Measurements from ENCODE around the gene MVB12A. TPM values are rescaled to one million over a fixed set of nuclear protein-coding genes. Genes with fewer than 3 reads are reported as not detected.

Gene MVB12A
- total RNA-seq, 1 donor from 2014 or later: 45.3 TPM

DNA sequence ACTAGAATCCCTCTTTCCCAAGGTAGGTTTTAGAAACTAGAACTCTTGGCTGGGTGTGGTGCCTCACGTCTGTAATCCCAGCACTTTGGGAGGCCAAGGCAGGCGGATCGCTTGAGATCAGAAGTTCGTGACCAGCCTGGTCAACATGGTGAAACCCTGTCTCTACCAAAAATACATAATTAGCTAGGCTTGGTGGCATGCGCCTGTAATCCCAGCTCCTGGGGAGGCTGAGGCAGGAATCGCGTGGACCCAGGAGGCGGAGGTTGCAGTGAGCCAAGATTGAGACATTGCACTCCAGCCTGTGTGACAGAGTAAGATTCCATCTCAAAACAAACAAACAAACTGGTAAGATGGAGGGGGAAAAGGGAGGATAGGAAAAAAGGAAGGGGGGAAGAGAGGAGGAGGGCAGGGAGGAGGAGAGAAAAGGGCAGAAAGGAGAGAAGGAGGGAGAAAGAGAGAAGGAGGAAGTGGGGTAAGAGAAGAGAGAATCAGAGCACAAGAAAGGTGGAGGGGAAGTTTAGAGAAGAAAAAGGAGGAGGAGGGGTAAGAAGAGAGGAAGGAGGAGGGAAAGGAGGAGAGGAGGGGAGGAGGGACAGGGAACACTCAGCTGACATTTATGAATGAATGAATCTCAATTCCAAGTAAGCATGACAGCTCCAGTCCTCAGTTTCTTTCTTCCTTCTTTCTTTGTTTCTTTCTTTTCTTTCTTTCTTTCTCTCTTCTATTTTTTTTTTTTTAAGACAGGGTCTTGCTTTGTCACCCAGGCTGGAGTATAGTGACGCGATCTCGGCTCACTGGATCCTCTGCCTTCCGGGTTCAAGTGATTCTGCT, 47.8 kb downstream of the MVB12A start:
- Histone ChIP-seq H3K27ac (peak overlapping the region; percentile 84), H3K36me3 (no peaks in the 10 kb centered on the region), H3K9me3 (no peaks in the 10 kb centered on the region), H3K4me3 (no peak overlapping the region), H3K4me1 (peaks cover 36% of the 10 kb centered on the region), H3K27me3 (ENCODE audit: low read depth) (no peaks in the 10 kb centered on the region)
- DNase-seq (no peak), ATAC-seq (no peak)
- TF ChIP-seq, protein P1, sequence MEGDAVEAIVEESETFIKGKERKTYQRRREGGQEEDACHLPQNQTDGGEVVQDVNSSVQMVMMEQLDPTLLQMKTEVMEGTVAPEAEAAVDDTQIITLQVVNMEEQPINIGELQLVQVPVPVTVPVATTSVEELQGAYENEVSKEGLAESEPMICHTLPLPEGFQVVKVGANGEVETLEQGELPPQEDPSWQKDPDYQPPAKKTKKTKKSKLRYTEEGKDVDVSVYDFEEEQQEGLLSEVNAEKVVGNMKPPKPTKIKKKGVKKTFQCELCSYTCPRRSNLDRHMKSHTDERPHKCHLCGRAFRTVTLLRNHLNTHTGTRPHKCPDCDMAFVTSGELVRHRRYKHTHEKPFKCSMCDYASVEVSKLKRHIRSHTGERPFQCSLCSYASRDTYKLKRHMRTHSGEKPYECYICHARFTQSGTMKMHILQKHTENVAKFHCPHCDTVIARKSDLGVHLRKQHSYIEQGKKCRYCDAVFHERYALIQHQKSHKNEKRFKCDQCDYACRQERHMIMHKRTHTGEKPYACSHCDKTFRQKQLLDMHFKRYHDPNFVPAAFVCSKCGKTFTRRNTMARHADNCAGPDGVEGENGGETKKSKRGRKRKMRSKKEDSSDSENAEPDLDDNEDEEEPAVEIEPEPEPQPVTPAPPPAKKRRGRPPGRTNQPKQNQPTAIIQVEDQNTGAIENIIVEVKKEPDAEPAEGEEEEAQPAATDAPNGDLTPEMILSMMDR (IDR thresholded peaks at IDR 0.05): no peak
- intact Hi-C loops (cut with DNase I): no loop called here

DNA sequence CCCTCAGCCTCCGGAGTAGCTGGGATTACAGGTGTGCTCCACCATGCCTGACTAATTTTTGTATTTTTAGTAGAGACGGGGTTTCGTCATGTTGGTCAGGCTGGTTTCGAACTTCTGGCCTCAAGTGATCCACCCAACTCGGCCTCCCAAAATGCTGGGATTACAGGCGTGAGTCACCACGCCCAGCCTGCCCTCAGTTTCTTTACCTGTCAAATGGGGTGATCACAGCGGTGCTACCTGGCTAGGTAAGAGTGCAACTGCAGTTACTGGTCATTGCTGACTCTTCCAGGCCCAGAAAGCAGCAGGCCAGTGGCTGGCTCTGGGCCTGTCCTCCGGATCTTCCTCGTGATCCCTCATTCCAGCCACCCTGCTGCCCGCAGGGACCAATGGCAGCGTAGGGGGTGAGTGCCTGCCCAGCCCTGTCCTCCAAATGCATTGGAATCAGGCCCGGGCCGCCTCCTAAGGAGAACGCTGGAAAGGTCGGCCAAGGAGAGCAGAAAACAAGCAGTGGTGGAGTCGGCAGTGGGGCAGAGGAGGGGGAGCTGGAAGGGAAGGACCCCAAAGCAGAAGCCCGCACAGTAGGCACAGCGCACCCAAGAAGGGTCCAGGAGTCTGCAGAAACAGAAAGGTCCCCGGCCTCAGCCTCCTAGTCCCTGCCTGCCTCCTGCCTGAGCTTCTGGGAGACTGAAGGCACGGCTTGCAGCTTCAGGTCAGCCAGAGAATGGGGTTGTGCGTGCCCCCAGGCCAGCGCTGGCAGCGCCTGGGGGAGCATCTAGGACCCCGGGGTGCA, 48.6 kb downstream of the MVB12A start:
- H3K27me3 ChIP-seq (ENCODE audit: low read depth): no peaks in the 10 kb centered on the region
- TF ChIP-seq, protein P1 (IDR thresholded peaks at IDR 0.05): no peak
- no peaks in the 10 kb centered on the region for H3K36me3 ChIP-seq
- DNase-seq (peak; percentile 78), ATAC-seq (peak; percentile 10 to 11)
- peak overlapping the region; percentile 79 for H3K4me3 ChIP-seq
- H3K4me1 ChIP-seq: peaks cover 36% of the 10 kb centered on the region
- peak overlapping the region; percentile 84 for H3K27ac ChIP-seq
- intact Hi-C loops (cut with DNase I): no loop called here
- no peaks in the 10 kb centered on the region for H3K9me3 ChIP-seq

DNA sequence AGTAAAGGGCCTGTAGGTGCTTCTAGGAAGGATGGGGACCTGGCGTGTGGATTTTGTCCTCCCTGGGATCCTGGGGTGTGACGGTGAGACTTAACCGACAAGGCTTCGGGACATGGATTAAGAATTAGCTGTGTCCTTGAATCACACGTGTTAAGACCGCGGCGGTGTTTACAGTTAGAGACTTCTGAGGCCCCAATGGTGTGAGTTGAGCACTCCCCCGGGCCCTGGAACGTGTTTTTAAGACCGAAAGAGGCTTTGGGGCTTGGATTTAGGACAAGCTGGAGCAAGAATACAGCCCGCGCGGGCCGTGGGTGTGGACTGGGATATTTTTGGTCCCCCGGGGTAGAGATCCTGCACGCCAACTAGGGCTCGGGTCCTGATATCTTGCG, 49.2 kb downstream of the MVB12A start:
- Histone ChIP-seq H3K27me3 (ENCODE audit: low read depth) (no peaks in the 10 kb centered on the region), H3K9me3 (no peaks in the 10 kb centered on the region), H3K36me3 (no peaks in the 10 kb centered on the region), H3K4me1 (peaks cover 36% of the 10 kb centered on the region), H3K27ac (peak overlapping the region; percentile 84), H3K4me3 (peak overlapping the region; percentile 79)
- ATAC-seq (peak in 1 of 2 donors; percentile 0), DNase-seq (no peak)
- intact Hi-C loops (cut with DNase I): no loop called here
- TF ChIP-seq, protein P1 (IDR thresholded peaks at IDR 0.05): no peak

DNA sequence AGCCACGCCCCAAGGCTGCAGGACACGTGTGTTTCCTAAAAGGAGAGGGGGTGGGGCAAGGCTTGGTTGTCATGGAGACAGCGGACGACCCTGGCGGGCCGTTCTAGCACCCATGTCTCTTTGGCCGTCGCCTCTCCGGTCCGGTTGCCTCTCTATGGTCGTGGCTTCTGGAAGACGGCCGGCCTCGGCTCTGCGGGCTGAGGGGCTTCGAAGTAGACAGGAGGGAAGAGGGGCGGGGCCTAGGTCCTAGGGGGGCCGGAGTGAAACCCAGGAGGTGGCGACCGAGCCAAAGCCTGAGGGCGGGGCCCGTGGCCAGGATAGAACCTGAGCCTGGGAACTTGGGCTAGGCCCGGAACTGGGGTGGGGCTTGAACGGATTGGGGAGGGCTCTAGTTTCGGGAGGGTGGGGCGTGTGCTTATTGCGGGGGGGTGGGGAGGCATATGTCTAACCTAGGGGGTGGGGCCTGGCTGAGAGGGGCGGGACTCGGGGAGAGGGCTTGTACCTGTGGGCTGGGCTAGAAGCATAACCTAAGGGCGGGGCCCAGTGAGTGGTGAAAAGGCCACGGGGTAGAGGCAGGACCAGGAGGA, 49.7 kb downstream of the MVB12A start:
- Histone ChIP-seq H3K36me3 (no peaks in the 10 kb centered on the region), H3K9me3 (no peaks in the 10 kb centered on the region), H3K27me3 (ENCODE audit: low read depth) (no peaks in the 10 kb centered on the region), H3K4me3 (peak overlapping the region; percentile 79), H3K27ac (peak overlapping the region; percentile 84), H3K4me1 (peaks cover 36% of the 10 kb centered on the region)
- TF ChIP-seq, protein P1 (IDR thresholded peaks at IDR 0.05): no peak
- ATAC-seq (peak; percentile 89 to 92), DNase-seq (peak; percentile 98)
- intact Hi-C loops (cut with DNase I): no loop called here

DNA sequence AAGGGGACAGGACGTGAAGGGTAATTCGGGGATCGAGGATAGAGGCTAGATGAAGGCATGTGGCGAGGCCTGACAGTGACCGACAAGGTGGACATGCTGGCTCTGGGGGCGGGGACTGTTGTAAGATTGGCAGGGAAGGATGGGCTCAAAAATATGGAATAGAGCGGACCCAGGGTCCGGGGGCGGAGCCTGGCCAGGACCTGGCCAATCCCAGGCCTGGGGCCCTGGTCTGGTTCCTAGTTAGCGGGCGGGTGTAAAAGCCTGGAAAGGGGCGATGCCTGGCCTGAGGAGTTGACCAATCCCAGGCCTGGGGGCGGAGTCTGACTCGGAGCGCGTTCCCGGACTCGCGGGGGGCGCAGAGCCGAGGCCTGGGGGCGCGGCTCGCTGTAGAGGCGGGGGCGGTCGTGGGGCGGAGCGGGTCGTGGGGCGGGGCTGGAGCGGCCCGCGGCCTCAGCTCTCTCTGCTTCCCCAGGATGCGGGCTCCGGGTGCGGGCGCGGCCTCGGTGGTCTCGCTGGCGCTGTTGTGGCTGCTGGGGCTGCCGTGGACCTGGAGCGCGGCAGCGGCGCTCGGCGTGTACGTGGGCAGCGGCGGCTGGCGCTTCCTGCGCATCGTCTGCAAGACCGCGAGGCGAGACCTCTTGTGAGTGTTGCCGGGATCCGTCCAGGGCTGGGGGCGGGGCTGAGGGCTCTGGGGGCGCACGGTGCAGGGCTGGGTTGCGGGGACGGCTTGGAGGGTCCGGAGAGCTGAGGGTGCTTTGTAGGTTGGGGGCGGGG, 50.4 kb downstream of the MVB12A start, which contains the start of gene SLC27A1:
Gene SLC27A1 (plus strand): TSS at position 457 of the 774 bp plus-strand sequence. CDS start 17 bp downstream, at position 474.
- intact Hi-C loops (cut with DNase I): no loop called here
- Histone ChIP-seq H3K4me3 (peak within 1 kb of the TSS; percentile 79), H3K27me3 (ENCODE audit: low read depth) (no peaks in the 10 kb centered on the region), H3K27ac (peak within 1 kb of the TSS; percentile 84), H3K9me3 (no peaks in the 10 kb centered on the region), H3K4me1 (peaks cover 42% of the 10 kb centered on the region), H3K36me3 (no peaks in the 10 kb centered on the region)
- DNase-seq (peak; percentile 99), ATAC-seq (peak; percentile 94 to 95)
- TF ChIP-seq, protein P1 (IDR thresholded peaks at IDR 0.05): no peak
